Spinal cord (tissue), 10 donors: ENCODE data around the gene MX1. TPM values are rescaled to one million over a fixed set of nuclear protein-coding genes. Genes with fewer than 3 reads are reported as not detected.
A peak's percentile ranks its signal among the peaks of the same experiment; 100 is the strongest.

ENCODE experiments used
- DNase-seq, 6 donors: peaks; one replicate each; pipeline versions ENCODE4 v3.0.0 to v3.0.0-alpha.2; 2013 to 2015; ENCODE audit warnings: low spot score in 6 of 6, low read depth in 4 of 6
- H3K27ac ChIP-seq: one replicate; pipeline ENCODE4 v1.5.1; 2013; ENCODE audit warnings: low read depth, low read length, control low read depth
- H3K27me3 ChIP-seq: one replicate; pipeline ENCODE4 v1.6.1; 2013; ENCODE audit warnings: low read length; ENCODE audit not compliant: control insufficient read depth, insufficient read depth
- H3K36me3 ChIP-seq: one replicate; pipeline ENCODE4 v1.6.1; 2013; ENCODE audit warnings: low read length; ENCODE audit not compliant: control insufficient read depth, insufficient read depth
- H3K4me1 ChIP-seq: one replicate; pipeline ENCODE4 v1.6.1; 2013; ENCODE audit warnings: low read length; ENCODE audit not compliant: control insufficient read depth, insufficient read depth
- H3K4me3 ChIP-seq: one replicate; pipeline ENCODE4 v1.5.1; 2013; ENCODE audit warnings: low read depth, low read length, control low read depth
- H3K9me3 ChIP-seq: one replicate; pipeline ENCODE4 v1.6.1; 2013; ENCODE audit warnings: low read length; ENCODE audit not compliant: control insufficient read depth, insufficient read depth
- WGBS: methylation state at CpG from one replicate; pipeline ENCODE4 v1.1.5; 2013; ENCODE audit warnings: missing lambda C conversion rate; ENCODE audit not compliant: insufficient coverage; 5-methylcytosine and 5-hydroxymethylcytosine counted together
- polyA plus RNA-seq, 2 donors: library from polyadenylated mRNA; unstranded; fragments of 120-200 nt; gene quantifications; one replicate each; pipeline ENCODE4 v1.2.1, GENCODE V29; 2013; ENCODE audit not compliant: insufficient read length in 2 of 2
- total RNA-seq, 2 donors: library from RNA; depleted of rRNA in 1 of 2; stranded (reverse); fragments of 120-200 nt in 1 of 2; fragments of >200 nt in 1 of 2; gene quantifications; one replicate each; pipeline versions ENCODE4 v1.2.3 to v1.2.4, GENCODE V29; 2013 to 2014
- donor health status: healthy.

The MX1 gene
- total and polyA plus RNA-seq, 4 donors, result 16.0 to 37.4 (median 25.6) TPM

GRCh38 chr21:41453198-41453597, 27.2 kb downstream of the MX1 start:
- WGBS, result 83% methylated on average over 2 of the region's 3 CpGs

GRCh38 chr21:41453761-41454160, 27.7 kb downstream of the MX1 start:
- Histone ChIP-seq H3K9me3 (no peaks in the 10 kb centered on the region), H3K4me3 (no peak overlapping the region), H3K27me3 (no peaks in the 10 kb centered on the region), H3K27ac (no peak overlapping the region), H3K4me1 (no peaks in the 10 kb centered on the region), H3K36me3 (peaks cover 3% of the 10 kb centered on the region)
- DNase-seq, result no peak
- WGBS, result 50% methylated on average over 2 of the region's 3 CpGs

More at GRCh38 chr21:41453198-41453597, 27.2 kb downstream of the MX1 start:
- Histone ChIP-seq H3K9me3 (no peaks in the 10 kb centered on the region), H3K4me1 (no peaks in the 10 kb centered on the region), H3K4me3 (no peak overlapping the region), H3K27me3 (no peaks in the 10 kb centered on the region), H3K36me3 (no peaks in the 10 kb centered on the region), H3K27ac (no peak overlapping the region)
- no peak for DNase-seq

- 69% methylated on average over 2 of the region's 6 CpGs for WGBS
- no peaks in the 10 kb centered on the region for H3K27me3 ChIP-seq
- H3K36me3 ChIP-seq, result peaks cover 3% of the 10 kb centered on the region
- H3K4me3 ChIP-seq, result no peak overlapping the region
- peaks cover 2% of the 10 kb centered on the region for H3K9me3 ChIP-seq
- DNase-seq, result no peak
- no peak overlapping the region for H3K27ac ChIP-seq
- H3K4me1 ChIP-seq, result peaks cover 5% of the 10 kb centered on the region
Observed at GRCh38 chr21:41458121-41458520, 32.1 kb downstream of the MX1 start.

GRCh38 chr21:41458559-41458958, 32.5 kb downstream of the MX1 start:
- H3K36me3 ChIP-seq, result peaks cover 3% of the 10 kb centered on the region
- 92% methylated on average over 22 of the region's 22 CpGs for WGBS

GRCh38 chr21:41459884-41460534, 34.0 kb downstream of the MX1 start:
- Histone ChIP-seq H3K27me3 (no peaks in the 10 kb centered on the region), H3K4me3 (no peak overlapping the region), H3K4me1 (peaks cover 5% of the 10 kb centered on the region), H3K9me3 (peaks cover 4% of the 10 kb centered on the region), H3K36me3 (peaks cover 3% of the 10 kb centered on the region), H3K27ac (no peak overlapping the region)
- DNase-seq, result no peak
- 96% methylated on average over 7 of the region's 9 CpGs for WGBS

More at GRCh38 chr21:41458559-41458958, 32.5 kb downstream of the MX1 start:
- H3K27me3 ChIP-seq, result no peaks in the 10 kb centered on the region
- H3K9me3 ChIP-seq, result peaks cover 4% of the 10 kb centered on the region
- peaks cover 5% of the 10 kb centered on the region for H3K4me1 ChIP-seq
- no peak for DNase-seq
- H3K4me3 ChIP-seq, result no peak overlapping the region
- H3K27ac ChIP-seq, result no peak overlapping the region

GRCh38 chr21:41460578-41461527, 34.8 kb downstream of the MX1 start:
- Histone ChIP-seq H3K27me3 (no peaks in the 10 kb centered on the region), H3K36me3 (peaks cover 3% of the 10 kb centered on the region), H3K9me3 (peaks cover 4% of the 10 kb centered on the region), H3K4me3 (no peak overlapping the region), H3K4me1 (peaks cover 12% of the 10 kb centered on the region), H3K27ac (no peak overlapping the region)
- WGBS, result 30% methylated on average over 5 of the region's 17 CpGs
- peak in 4 of 6 donors; percentile 15 to 80 (median 52) for DNase-seq

- peaks cover 35% of the 10 kb centered on the region for H3K4me1 ChIP-seq
- H3K36me3 ChIP-seq, result peaks cover 4% of the 10 kb centered on the region
- H3K27ac ChIP-seq, result peak overlapping the region; percentile 33
- no peaks in the 10 kb centered on the region for H3K27me3 ChIP-seq
- no peak overlapping the region for H3K4me3 ChIP-seq
- peaks cover 4% of the 10 kb centered on the region for H3K9me3 ChIP-seq
- DNase-seq, result no peak
- 83% methylated on average over 2 of the region's 4 CpGs for WGBS
Observed at GRCh38 chr21:41465176-41465781, 39.2 kb downstream of the MX1 start.

- Histone ChIP-seq H3K9me3 (peaks cover 4% of the 10 kb centered on the region), H3K4me3 (no peak overlapping the region), H3K27ac (peak overlapping the region; percentile 33), H3K36me3 (peaks cover 4% of the 10 kb centered on the region), H3K4me1 (peaks cover 32% of the 10 kb centered on the region), H3K27me3 (no peaks in the 10 kb centered on the region)
- WGBS, result 80% methylated on average over 13 of the region's 23 CpGs
- no peak for DNase-seq
Observed at GRCh38 chr21:41466024-41466820, 40.2 kb downstream of the MX1 start.

GRCh38 chr21:41470054-41470453, 44.0 kb downstream of the MX1 start:
- no peak for DNase-seq
- H3K9me3 ChIP-seq, result no peaks in the 10 kb centered on the region
- H3K36me3 ChIP-seq, result peaks cover 4% of the 10 kb centered on the region
- H3K4me3 ChIP-seq, result no peak overlapping the region
- 92% methylated on average over 2 of the region's 5 CpGs for WGBS
- no peaks in the 10 kb centered on the region for H3K27me3 ChIP-seq
- H3K27ac ChIP-seq, result no peak overlapping the region
- peaks cover 32% of the 10 kb centered on the region for H3K4me1 ChIP-seq
